ENCODE measurements around the gene IGSF23. TPM values are rescaled to one million over a fixed set of nuclear protein-coding genes. Genes with fewer than 3 reads are reported as not detected.
"Not testable (repeated sequence)": the region's sequence is repeated elsewhere in the genome, so short reads cannot be mapped to it uniquely, and the experiment has no call there.

Gene IGSF23
- polyA plus RNA-seq, 4 donors, result 5.8 to 54.3 (median 17.3) TPM

GRCh38 chr19:44610497-44610896, 2.9 kb upstream of the IGSF23 start:
- H3K9me3 ChIP-seq (ENCODE audit: control insufficient read depth in 2 of 2, insufficient read depth in 1 of 2, low read depth in 1 of 2, low read length in 1 of 2); FAIRE-seq; H3K4me3 ChIP-seq (ENCODE audit: low read depth in 1 of 3, low read length in 3 of 3); H3K27me3 ChIP-seq (ENCODE audit: control insufficient read depth in 3 of 3, insufficient read depth in 3 of 3, low read length in 3 of 3); H3K36me3 ChIP-seq (ENCODE audit: control insufficient read depth in 3 of 3, insufficient read depth in 2 of 3, low read depth in 1 of 3, low read length in 3 of 3): not testable (repeated sequence)
- Histone ChIP-seq H3K4me1 (ENCODE audit: control insufficient read depth in 3 of 3, insufficient read depth in 2 of 3, low read depth in 1 of 3, low read length in 2 of 3) (peaks cover 0 to 75% (median 6%) of the 10 kb centered on the region in 3 donors), H3K27ac (ENCODE audit: low read depth in 1 of 3, low read length in 2 of 3) (peak overlapping the region in 1 of 3 donors; percentile 95)
- 25 to 73% (median 55%) methylated on average over 5 of the region's 5 CpGs for WGBS, 3 donors
- DNase-seq, result peak in 1 of 2 donors; percentile 64

GRCh38 chr19:44611812-44612295, 1.5 kb upstream of the IGSF23 start:
- H3K9me3 ChIP-seq (ENCODE audit: control insufficient read depth in 2 of 2, insufficient read depth in 1 of 2, low read depth in 1 of 2, low read length in 1 of 2), result no peaks in the 10 kb centered on the region
- 8 to 63% (median 36%) methylated on average over 2 of the region's 2 CpGs for WGBS, 3 donors
- H3K27ac ChIP-seq (ENCODE audit: low read depth in 1 of 3, low read length in 2 of 3), result peak overlapping the region; percentile 62 to 95 (median 82)
- H3K36me3 ChIP-seq (ENCODE audit: control insufficient read depth in 3 of 3, insufficient read depth in 2 of 3, low read depth in 1 of 3, low read length in 3 of 3), result no peaks in the 10 kb centered on the region
- peak; percentile 89 to 94 for DNase-seq
- H3K4me3 ChIP-seq (ENCODE audit: low read depth in 1 of 3, low read length in 3 of 3), result no peak overlapping the region
- H3K27me3 ChIP-seq (ENCODE audit: control insufficient read depth in 3 of 3, insufficient read depth in 3 of 3, low read length in 3 of 3), result no peaks in the 10 kb centered on the region
- FAIRE-seq, result no peak
- peaks cover 0 to 80% (median 6%) of the 10 kb centered on the region in 3 donors for H3K4me1 ChIP-seq (ENCODE audit: control insufficient read depth in 3 of 3, insufficient read depth in 2 of 3, low read depth in 1 of 3, low read length in 2 of 3)

- no peaks in the 10 kb centered on the region for H3K27me3 ChIP-seq (ENCODE audit: control insufficient read depth in 3 of 3, insufficient read depth in 3 of 3, low read length in 3 of 3)
- H3K4me3 ChIP-seq (ENCODE audit: low read depth in 1 of 3, low read length in 3 of 3), result peak overlapping the region in 2 of 3 donors; percentile 31 to 42
- peak overlapping the region; percentile 10 to 87 (median 87) for H3K27ac ChIP-seq (ENCODE audit: low read depth in 1 of 3, low read length in 2 of 3)
- H3K36me3 ChIP-seq (ENCODE audit: control insufficient read depth in 3 of 3, insufficient read depth in 2 of 3, low read depth in 1 of 3, low read length in 3 of 3), result peaks cover 0 to 16% (median 0%) of the 10 kb centered on the region in 3 donors
- DNase-seq (peak; percentile 39 to 52), FAIRE-seq (no peak)
- peaks cover 0 to 67% (median 6%) of the 10 kb centered on the region in 3 donors for H3K4me1 ChIP-seq (ENCODE audit: control insufficient read depth in 3 of 3, insufficient read depth in 2 of 3, low read depth in 1 of 3, low read length in 2 of 3)
- 47 to 80% (median 62%) methylated on average over 10 of the region's 10 CpGs for WGBS, 3 donors
- H3K9me3 ChIP-seq (ENCODE audit: control insufficient read depth in 2 of 2, insufficient read depth in 1 of 2, low read depth in 1 of 2, low read length in 1 of 2), result peaks cover 0 to 3% of the 10 kb centered on the region in 2 donors
Measured at GRCh38 chr19:44614313-44614712, 950 bp downstream of the IGSF23 start.

- WGBS, 3 donors, result 12 to 32% (median 17%) methylated on average over 5 of the region's 5 CpGs
- Histone ChIP-seq H3K36me3 (ENCODE audit: control insufficient read depth in 3 of 3, insufficient read depth in 2 of 3, low read depth in 1 of 3, low read length in 3 of 3) (peaks cover 0 to 22% (median 0%) of the 10 kb centered on the region in 3 donors), H3K27me3 (ENCODE audit: control insufficient read depth in 3 of 3, insufficient read depth in 3 of 3, low read length in 3 of 3) (no peaks in the 10 kb centered on the region), H3K27ac (ENCODE audit: low read depth in 1 of 3, low read length in 2 of 3) (peak overlapping the region in 2 of 3 donors; percentile 53 to 87), H3K4me1 (ENCODE audit: control insufficient read depth in 3 of 3, insufficient read depth in 2 of 3, low read depth in 1 of 3, low read length in 2 of 3) (peaks cover 0 to 58% (median 6%) of the 10 kb centered on the region in 3 donors), H3K9me3 (ENCODE audit: control insufficient read depth in 2 of 2, insufficient read depth in 1 of 2, low read depth in 1 of 2, low read length in 1 of 2) (peaks cover 0 to 3% of the 10 kb centered on the region in 2 donors), H3K4me3 (ENCODE audit: low read depth in 1 of 3, low read length in 3 of 3) (peak overlapping the region in 1 of 3 donors; percentile 30)
- DNase-seq, result peak in 1 of 2 donors; percentile 56
- no peak for FAIRE-seq
Measured at GRCh38 chr19:44615863-44616247, 2.5 kb downstream of the IGSF23 start.

GRCh38 chr19:44617110-44617880, 3.9 kb downstream of the IGSF23 start:
- Histone ChIP-seq H3K4me3 (ENCODE audit: low read depth in 1 of 3, low read length in 3 of 3) (no peak overlapping the region), H3K4me1 (ENCODE audit: control insufficient read depth in 3 of 3, insufficient read depth in 2 of 3, low read depth in 1 of 3, low read length in 2 of 3) (peaks cover 0 to 47% (median 5%) of the 10 kb centered on the region in 3 donors), H3K36me3 (ENCODE audit: control insufficient read depth in 3 of 3, insufficient read depth in 2 of 3, low read depth in 1 of 3, low read length in 3 of 3) (peaks cover 0 to 27% (median 0%) of the 10 kb centered on the region in 3 donors), H3K27ac (ENCODE audit: low read depth in 1 of 3, low read length in 2 of 3) (peak overlapping the region in 1 of 3 donors; percentile 50), H3K27me3 (ENCODE audit: control insufficient read depth in 3 of 3, insufficient read depth in 3 of 3, low read length in 3 of 3) (no peaks in the 10 kb centered on the region), H3K9me3 (ENCODE audit: control insufficient read depth in 2 of 2, insufficient read depth in 1 of 2, low read depth in 1 of 2, low read length in 1 of 2) (peaks cover 0 to 3% of the 10 kb centered on the region in 2 donors)
- FAIRE-seq (no peak), DNase-seq (no peak)
- WGBS, 3 donors, result 66 to 79% (median 67%) methylated on average over 8 of the region's 8 CpGs

- FAIRE-seq (no peak), DNase-seq (no peak)
- peaks cover 0 to 35% (median 0%) of the 10 kb centered on the region in 3 donors for H3K4me1 ChIP-seq (ENCODE audit: control insufficient read depth in 3 of 3, insufficient read depth in 2 of 3, low read depth in 1 of 3, low read length in 2 of 3)
- H3K36me3 ChIP-seq (ENCODE audit: control insufficient read depth in 3 of 3, insufficient read depth in 2 of 3, low read depth in 1 of 3, low read length in 3 of 3), result peaks cover 0 to 37% (median 0%) of the 10 kb centered on the region in 3 donors
- H3K4me3 ChIP-seq (ENCODE audit: low read depth in 1 of 3, low read length in 3 of 3), result no peak overlapping the region
- 81 to 86% (median 82%) methylated on average over 7 of the region's 7 CpGs for WGBS, 3 donors
- H3K27me3 ChIP-seq (ENCODE audit: control insufficient read depth in 3 of 3, insufficient read depth in 3 of 3, low read length in 3 of 3), result no peaks in the 10 kb centered on the region
- H3K27ac ChIP-seq (ENCODE audit: low read depth in 1 of 3, low read length in 2 of 3), result no peak overlapping the region
- H3K9me3 ChIP-seq (ENCODE audit: control insufficient read depth in 2 of 2, insufficient read depth in 1 of 2, low read depth in 1 of 2, low read length in 1 of 2), result peaks cover 0 to 3% of the 10 kb centered on the region in 2 donors
Measured at GRCh38 chr19:44618640-44619357, 5.4 kb downstream of the IGSF23 start.

- 76 to 87% (median 84%) methylated on average over 5 of the region's 5 CpGs for WGBS, 3 donors
- Histone ChIP-seq H3K4me1 (ENCODE audit: control insufficient read depth in 3 of 3, insufficient read depth in 2 of 3, low read depth in 1 of 3, low read length in 2 of 3) (peaks cover 0 to 20% (median 0%) of the 10 kb centered on the region in 3 donors), H3K27me3 (ENCODE audit: control insufficient read depth in 3 of 3, insufficient read depth in 3 of 3, low read length in 3 of 3) (no peaks in the 10 kb centered on the region), H3K4me3 (ENCODE audit: low read depth in 1 of 3, low read length in 3 of 3) (no peak overlapping the region), H3K27ac (ENCODE audit: low read depth in 1 of 3, low read length in 2 of 3) (peak overlapping the region in 1 of 3 donors; percentile 15), H3K9me3 (ENCODE audit: control insufficient read depth in 2 of 2, insufficient read depth in 1 of 2, low read depth in 1 of 2, low read length in 1 of 2) (peaks cover 0 to 5% of the 10 kb centered on the region in 2 donors), H3K36me3 (ENCODE audit: control insufficient read depth in 3 of 3, insufficient read depth in 2 of 3, low read depth in 1 of 3, low read length in 3 of 3) (peaks cover 0 to 50% (median 5%) of the 10 kb centered on the region in 3 donors)
- no peak for FAIRE-seq
- DNase-seq, result peak in 1 of 2 donors; percentile 46
Measured at GRCh38 chr19:44620667-44621066, 7.3 kb downstream of the IGSF23 start.

GRCh38 chr19:44621367-44621766, 8.0 kb downstream of the IGSF23 start:
- Histone ChIP-seq H3K4me1 (ENCODE audit: control insufficient read depth in 3 of 3, insufficient read depth in 2 of 3, low read depth in 1 of 3, low read length in 2 of 3) (peaks cover 0 to 20% (median 0%) of the 10 kb centered on the region in 3 donors), H3K4me3 (ENCODE audit: low read depth in 1 of 3, low read length in 3 of 3) (no peak overlapping the region), H3K27ac (ENCODE audit: low read depth in 1 of 3, low read length in 2 of 3) (no peak overlapping the region), H3K36me3 (ENCODE audit: control insufficient read depth in 3 of 3, insufficient read depth in 2 of 3, low read depth in 1 of 3, low read length in 3 of 3) (peaks cover 0 to 57% (median 5%) of the 10 kb centered on the region in 3 donors), H3K9me3 (ENCODE audit: control insufficient read depth in 2 of 2, insufficient read depth in 1 of 2, low read depth in 1 of 2, low read length in 1 of 2) (peaks cover 0 to 6% of the 10 kb centered on the region in 2 donors), H3K27me3 (ENCODE audit: control insufficient read depth in 3 of 3, insufficient read depth in 3 of 3, low read length in 3 of 3) (no peaks in the 10 kb centered on the region)
- FAIRE-seq (no peak), DNase-seq (no peak)
- 80 to 96% (median 84%) methylated on average over 6 of the region's 6 CpGs for WGBS, 3 donors

Data from small intestine (tissue), 7 donors.